IMR-90 (cell line): ENCODE measurements around the gene OR51B6. TPM values are rescaled to one million over a fixed set of nuclear protein-coding genes. Genes with fewer than 3 reads are reported as not detected.
"Not testable (repeated sequence)": the region's sequence is repeated elsewhere in the genome, so short reads cannot be mapped to it uniquely, and the experiment has no call there.

Source experiments
- ATAC-seq: fragments of 200-7000 bp; cut with Tn5 transposase; 2 replicates; pipeline ENCODE4 v1.9.1; 2020; ENCODE audit warnings: low read depth, mild to moderate bottlenecking, moderate library complexity
- BruUV-seq: library from RNA; stranded (reverse); fragments of 400-500 nt; replicated peaks from 2 replicates; lab custom pipeline; 2021; lab: Mats Ljungman, UMichigan
- CTCF ChIA-PET: fragments of 300-600 bp; formaldehyde crosslinking; extraction: SDS; loops from one replicate; lab custom pipeline; 2021; ENCODE audit warnings: antibody characterized with exemption; lab: Yijun Ruan, JAX
- POLR2A ChIA-PET: fragments of 300-600 bp; sonication (Branson Sonifier 250); formaldehyde crosslinking; loops from one replicate; lab custom pipeline; 2022; ENCODE audit warnings: antibody characterized with exemption; ENCODE audit not compliant: unreplicated experiment; lab: Charles Lee
- DNase-seq: peaks from one replicate; pipeline ENCODE4 v3.0.0; 2013
- H2AFZ ChIP-seq: replicated peaks from 2 replicates; pipeline ENCODE3; 2013; ENCODE audit warnings: low read length, mild to moderate bottlenecking; ENCODE audit not compliant: poor library complexity
- H2AK5ac ChIP-seq: 2 replicates; pipeline ENCODE4 v1.6.1; 2013; ENCODE audit warnings: low read depth, low read length, inconsistent platforms
- H2AK9ac ChIP-seq: replicated peaks from 2 replicates; pipeline ENCODE3; 2013; ENCODE audit warnings: mild to moderate bottlenecking, low read depth, low read length, moderate library complexity; ENCODE audit not compliant: poor library complexity
- H2BK120ac ChIP-seq: 2 replicates; pipeline ENCODE4 v1.6.1; 2013; ENCODE audit warnings: low read depth, low read length, inconsistent platforms
- H2BK15ac ChIP-seq: 3 replicates; pipeline ENCODE4 v1.6.1; 2013; ENCODE audit warnings: low read depth, low read length, inconsistent platforms
- H2BK20ac ChIP-seq: 2 replicates; pipeline ENCODE4 v1.6.1; 2013; ENCODE audit warnings: low read depth, mild to moderate bottlenecking, inconsistent platforms, low read length, moderate library complexity
- H2BK5ac ChIP-seq: 2 replicates; pipeline ENCODE4 v1.6.1; 2013; ENCODE audit warnings: mild to moderate bottlenecking, low read depth, low read length, inconsistent platforms; ENCODE audit not compliant: poor library complexity, severe bottlenecking
- H3K14ac ChIP-seq: replicated peaks from 2 replicates; pipeline ENCODE4 v1.6.1; 2013; ENCODE audit warnings: low read depth, low read length, inconsistent platforms
- H3K18ac ChIP-seq: 2 replicates; pipeline ENCODE4 v1.6.1; 2013; ENCODE audit warnings: low read depth, low read length, control low read depth
- H3K23ac ChIP-seq: 2 replicates; pipeline ENCODE4 v1.6.1; 2013; ENCODE audit warnings: low read depth, low read length, inconsistent platforms
- H3K27ac ChIP-seq: 2 replicates; pipeline ENCODE4 v1.5.1; 2013; ENCODE audit warnings: mild to moderate bottlenecking, control low read depth, low read length; ENCODE audit not compliant: insufficient read depth
- H3K27me3 ChIP-seq: 2 replicates; pipeline ENCODE4 v1.6.1; 2013; ENCODE audit warnings: low read length; ENCODE audit not compliant: control insufficient read depth, insufficient read depth
- H3K36me3 ChIP-seq: 2 replicates; pipeline ENCODE4 v1.6.1; 2013; ENCODE audit warnings: low read length, mixed read lengths; ENCODE audit not compliant: control insufficient read depth, insufficient read depth
- H3K4ac ChIP-seq: 2 replicates; pipeline ENCODE4 v1.6.1; 2013; ENCODE audit warnings: low read depth, low read length, inconsistent platforms
- H3K4me1 ChIP-seq: 2 replicates; pipeline ENCODE4 v1.6.1; 2013; ENCODE audit warnings: low read length, mixed read lengths; ENCODE audit not compliant: control insufficient read depth, insufficient read depth
- H3K4me2 ChIP-seq: 2 replicates; pipeline ENCODE4 v1.6.1; 2013; ENCODE audit warnings: low read depth, mild to moderate bottlenecking, control low read depth, low read length, moderate library complexity
- H3K4me3 ChIP-seq: 2 replicates; pipeline ENCODE4 v1.5.1; 2013; ENCODE audit warnings: low read depth, mild to moderate bottlenecking, control low read depth, low read length, moderate library complexity; ENCODE audit not compliant: insufficient read depth
- H3K56ac ChIP-seq: 2 replicates; pipeline ENCODE4 v1.6.1; 2013; ENCODE audit warnings: low read length, inconsistent platforms; ENCODE audit not compliant: insufficient read depth; ENCODE audit errors: extremely low read depth
- H3K79me1 ChIP-seq, 2 experiments: 2 replicates each; pipeline ENCODE4 v1.6.1; 2013; ENCODE audit warnings: low read length in 2 of 2, inconsistent platforms in 1 of 2, low read depth in 1 of 2
- H3K9ac ChIP-seq: 2 replicates; pipeline ENCODE4 v1.6.1; 2013; ENCODE audit warnings: low read depth, low read length, control low read depth
- H3K9me1 ChIP-seq: 2 replicates; pipeline ENCODE4 v1.6.1; 2013; ENCODE audit warnings: low read length, inconsistent platforms; ENCODE audit not compliant: insufficient read depth
- H3K9me3 ChIP-seq: 2 replicates; pipeline ENCODE4 v1.6.1; 2013; ENCODE audit warnings: low read length; ENCODE audit not compliant: control insufficient read depth, insufficient read depth
- H4K20me1 ChIP-seq: 2 replicates; pipeline ENCODE4 v1.6.1; 2013; ENCODE audit warnings: low read length, inconsistent platforms; ENCODE audit not compliant: insufficient read depth
- H4K5ac ChIP-seq: 2 replicates; pipeline ENCODE4 v1.6.1; 2013; ENCODE audit warnings: mild to moderate bottlenecking, low read depth, low read length, control low read depth
- H4K8ac ChIP-seq, 2 experiments: 2 replicates each; pipeline ENCODE4 v1.6.1; 2013; ENCODE audit warnings: low read depth in 2 of 2, low read length in 2 of 2, control low read depth in 1 of 2, inconsistent platforms in 1 of 2
- H4K91ac ChIP-seq: 2 replicates; pipeline ENCODE4 v1.6.1; 2013; ENCODE audit warnings: low read depth, low read length, inconsistent platforms; ENCODE audit not compliant: insufficient read depth
- FOS ChIP-seq: fragments of 150-350 bp; IDR thresholded peaks from 2 replicates; pipeline ENCODE4 v1.6.1; 2016; ENCODE audit warnings: low read depth, low read length
- POLR2A ChIP-seq: IDR thresholded peaks from 2 replicates; pipeline ENCODE4 v1.6.1; 2012; ENCODE audit warnings: mild to moderate bottlenecking, low read depth, low read length
- WGBS, 2 experiments: methylation state at CpG; one replicate each; pipeline versions ENCODE4 v1.1.5 to v1.1.7; 2013; ENCODE audit warnings: missing lambda C conversion rate in 2 of 2; ENCODE audit not compliant: insufficient read length in 1 of 2; ENCODE audit errors: extremely low coverage in 2 of 2; 5-methylcytosine and 5-hydroxymethylcytosine counted together
- dilution Hi-C: fragments of 300-500 bp; cut with HindIII; formaldehyde crosslinking; loops from one replicate; pipeline ENCODE4 v1.14.3; 2018; ENCODE audit warnings: low sequenced_read_pairs; ENCODE audit not compliant: unreplicated experiment
- in situ Hi-C: fragments of 300-500 bp; cut with MboI; formaldehyde crosslinking; loops from 3 replicates; pipeline ENCODE4 v1.14.3; 2019; ENCODE audit warnings: low sequenced_read_pairs, inconsistent platforms, mixed read lengths
- intact Hi-C: fragments of 100-400 bp; cut with micrococcal nuclease; formaldehyde crosslinking; loops from 2 replicates; pipeline ENCODE4 v1.10.0; 2022
- polyA plus RNA-seq, 3 experiments: library from polyadenylated mRNA; depleted of rRNA; stranded (reverse); fragments of >200 nt; gene quantifications; 2 replicates each; pipeline ENCODE4 v1.2.3, GENCODE V29; 2012; ENCODE audit warnings: low replicate concordance in 1 of 3
- total RNA-seq: library from RNA; depleted of rRNA; stranded (reverse); fragments of >200 nt; gene quantifications from 2 replicates; pipeline ENCODE4 v1.2.3, GENCODE V29; 2012

OR51B6 gene
- total and polyA plus RNA-seq, 2 of the 4 experiments (the other 2 are of a cell fraction), result not detected

- H4K8ac ChIP-seq, result peak overlapping the region; percentile 72 to 98
- peak overlapping the region; percentile 99; the same call in 1 of the 2 replicates for H3K18ac ChIP-seq
- peaks cover 14% of the 10 kb centered on the region for H3K4me1 ChIP-seq
- H2AK9ac ChIP-seq, result no peak overlapping the region
- peak overlapping the region; percentile 46 for H2AK5ac ChIP-seq
- no peaks in the 10 kb centered on the region for H3K36me3 ChIP-seq
- BruUV-seq, result no TSS peak
- in situ Hi-C loops (no loop called here), dilution Hi-C loops (no loop called here), intact Hi-C loops (no loop called here)
- H4K91ac ChIP-seq, result peak overlapping the region; percentile 97
- no peaks in the 10 kb centered on the region for H3K79me1 ChIP-seq
- peak overlapping the region; percentile 95 for H2BK20ac ChIP-seq
- H3K9me1 ChIP-seq, result peaks cover 2% of the 10 kb centered on the region; the same call in 1 of the 2 replicates
- peak overlapping the region; percentile 8 for H3K56ac ChIP-seq
- H3K9ac ChIP-seq, result no peak overlapping the region
- H2AFZ ChIP-seq, result no peak overlapping the region
- H3K27me3 ChIP-seq, result no peaks in the 10 kb centered on the region
- H3K4me2 ChIP-seq, result no peak overlapping the region
- peak overlapping the region; percentile 61; the same call in 1 of the 3 replicates for H2BK15ac ChIP-seq
- H3K14ac ChIP-seq, result peak overlapping the region; percentile 88
- TF ChIP-seq FOS (0 out of 2 replicates have a peak, but pooled peaks have one; percentile 35), POLR2A (no peak)
- DNase-seq, result peak; percentile 76
- H3K4me3 ChIP-seq, result no peak overlapping the region
- no peaks in the 10 kb centered on the region for H4K20me1 ChIP-seq
- H4K5ac ChIP-seq, result peak overlapping the region; percentile 95; the same call in 1 of the 2 replicates
- peak overlapping the region; percentile 70; the same call in 1 of the 2 replicates for H3K23ac ChIP-seq
- peak overlapping the region; percentile 95 for H2BK5ac ChIP-seq
- H3K27ac ChIP-seq, result no peak overlapping the region
- POLR2A ChIA-PET, result no interaction called here
- no peak for ATAC-seq
- CTCF ChIA-PET, result interaction anchor here (0.7 to 1.1 kb wide), 2 partner anchors 13 to 37 kb away, joined by 3 read pairs; no protein-coding TSS in a partner anchor
- peak overlapping the region; percentile 97 for H2BK120ac ChIP-seq
- peak overlapping the region; percentile 91; the same call in 1 of the 2 replicates for H3K4ac ChIP-seq
- H3K9me3 ChIP-seq, result no peaks in the 10 kb centered on the region
Measured at GRCh38 chr11:5336331-5336730, 15.0 kb upstream of the OR51B6 start.

GRCh38 chr11:5337253-5337652, 14.1 kb upstream of the OR51B6 start:
- H3K27me3 ChIP-seq, H3K9me3 ChIP-seq, H4K8ac ChIP-seq, DNase-seq, H2AK5ac ChIP-seq, H2BK15ac ChIP-seq, H3K4ac ChIP-seq, H3K4me3 ChIP-seq, H3K23ac ChIP-seq, dilution Hi-C loops, H3K27ac ChIP-seq, H3K9me1 ChIP-seq, in situ Hi-C loops, H3K56ac ChIP-seq, H3K79me1 ChIP-seq, H3K36me3 ChIP-seq, H4K20me1 ChIP-seq, ATAC-seq, BruUV-seq, CTCF ChIA-PET, intact Hi-C loops, H4K91ac ChIP-seq, H3K14ac ChIP-seq, H3K9ac ChIP-seq, POLR2A ChIA-PET, H3K4me2 ChIP-seq, H2AK9ac ChIP-seq, H2AFZ ChIP-seq: not testable (repeated sequence)
- Histone ChIP-seq H2BK5ac (peak overlapping the region; percentile 95), H2BK20ac (0 out of 2 replicates have a peak overlapping the region, but pooled peaks have one; percentile 48), H4K5ac (peak overlapping the region; percentile 45; the same call in 1 of the 2 replicates), H3K18ac (peak overlapping the region; percentile 94; the same call in 1 of the 2 replicates), H3K4me1 (peaks cover 14% of the 10 kb centered on the region), H2BK120ac (0 out of 2 replicates have a peak overlapping the region, but pooled peaks have one; percentile 93)
- no CpG with 5 or more reads among the region's 1 CpG for WGBS, 2 experiments
